HG03097 (cell line): Measurements from ENCODE around the gene RASAL1.
"Not testable (repeated sequence)": the region's sequence is repeated elsewhere in the genome, so short reads cannot be mapped to it uniquely, and the experiment has no call there.

Experiments
- ATAC-seq: cut with Tn5 transposase; IDR thresholded peaks from one replicate; pipeline ENCODE4 v1.9.1; 2021; ENCODE audit not compliant: unreplicated experiment, low FRiP score

The RASAL1 gene

DNA sequence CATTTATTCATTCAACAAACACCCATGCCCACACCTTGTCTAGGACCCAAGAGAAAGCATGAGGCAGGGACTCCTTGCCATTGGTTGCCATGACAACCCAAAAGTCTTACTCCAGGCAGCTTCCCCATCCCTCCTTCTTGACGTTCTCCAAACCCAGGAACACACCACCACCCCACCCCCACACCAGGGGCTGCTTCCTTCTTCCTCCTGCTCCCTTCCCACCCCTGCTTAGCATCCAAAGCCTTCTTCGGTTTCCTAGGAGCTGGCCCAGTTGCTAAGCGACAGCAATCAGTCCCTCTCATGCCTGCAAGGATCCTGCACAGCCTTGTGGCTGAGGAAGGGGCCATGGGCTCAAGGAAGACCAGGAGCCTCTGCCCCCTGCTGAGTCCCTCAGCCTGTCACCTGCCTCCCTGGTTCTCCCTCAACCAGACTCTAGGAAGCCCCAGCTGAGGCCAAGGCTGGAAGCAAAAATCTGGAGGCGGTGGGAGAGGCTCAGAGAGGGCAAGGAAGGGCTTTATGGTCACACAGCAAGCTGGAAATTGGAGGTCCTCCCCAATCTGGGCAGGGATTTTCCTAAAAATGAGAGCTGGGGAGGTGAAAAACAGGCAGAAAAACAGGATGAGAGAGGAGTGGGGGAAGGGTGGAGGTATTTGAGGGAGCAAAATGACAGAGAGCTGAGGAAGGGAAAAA lies 15.4 kb downstream of the RASAL1 start:
- no peak for ATAC-seq

DNA sequence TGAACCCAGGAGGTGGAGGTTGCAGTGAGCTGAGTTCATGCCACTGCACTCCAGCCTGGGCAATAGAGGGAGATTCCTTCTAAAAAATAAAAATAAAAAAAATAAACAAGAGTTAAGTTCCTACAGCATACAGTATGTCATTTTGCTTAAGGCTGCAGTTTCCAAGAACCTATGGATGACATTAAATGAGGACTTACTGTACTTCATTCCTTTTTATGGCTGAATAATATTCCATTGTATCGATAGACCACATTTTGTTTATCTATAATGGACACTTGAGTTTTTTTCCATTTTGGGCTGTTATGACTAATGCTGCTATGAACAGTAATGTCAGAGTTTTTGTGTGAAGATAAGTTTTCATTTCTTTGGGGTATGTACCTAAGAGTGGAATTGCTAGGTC lies 17.4 kb downstream of the RASAL1 start:
- ATAC-seq, result no peak

DNA sequence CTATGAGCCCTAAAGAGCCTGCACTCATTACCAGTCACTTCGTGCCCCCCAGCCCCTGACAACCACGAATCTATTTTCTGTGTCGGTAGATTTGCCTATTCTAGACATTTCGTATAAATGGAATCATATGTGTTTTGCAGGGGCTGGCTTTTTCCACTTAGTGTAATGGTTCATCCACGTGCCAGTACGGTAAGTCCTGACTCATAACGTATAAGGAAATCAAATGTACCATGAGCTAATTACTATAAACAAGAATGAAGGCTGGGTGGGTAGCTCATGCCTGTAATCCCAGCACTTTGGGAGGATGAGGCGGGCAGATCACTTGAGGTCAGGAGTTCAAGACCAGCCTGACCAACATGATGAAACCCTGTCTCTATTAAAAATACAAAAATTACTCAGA lies 17.9 kb downstream of the RASAL1 start:
- ATAC-seq, result not testable (repeated sequence)

DNA sequence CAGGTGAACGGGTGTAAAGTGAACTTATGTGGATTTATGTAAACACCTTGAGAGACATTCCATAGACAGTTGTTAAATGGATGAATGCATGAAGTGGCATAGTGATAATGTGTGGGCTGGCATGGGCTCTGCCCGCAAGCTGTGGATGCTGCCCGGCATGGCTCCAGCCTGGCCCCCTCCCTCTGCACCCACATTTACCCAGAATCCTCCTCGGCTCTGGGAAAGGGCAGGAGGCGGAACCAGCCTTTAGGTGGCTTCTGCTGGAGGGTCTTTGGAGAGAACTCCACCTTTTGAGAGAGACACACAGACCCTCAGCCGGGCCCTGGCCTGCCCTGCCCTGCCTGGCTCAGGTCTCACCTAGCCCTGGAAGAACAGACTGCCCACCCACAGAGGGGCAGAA lies 18.7 kb downstream of the RASAL1 start:
- ATAC-seq, result no peak

DNA sequence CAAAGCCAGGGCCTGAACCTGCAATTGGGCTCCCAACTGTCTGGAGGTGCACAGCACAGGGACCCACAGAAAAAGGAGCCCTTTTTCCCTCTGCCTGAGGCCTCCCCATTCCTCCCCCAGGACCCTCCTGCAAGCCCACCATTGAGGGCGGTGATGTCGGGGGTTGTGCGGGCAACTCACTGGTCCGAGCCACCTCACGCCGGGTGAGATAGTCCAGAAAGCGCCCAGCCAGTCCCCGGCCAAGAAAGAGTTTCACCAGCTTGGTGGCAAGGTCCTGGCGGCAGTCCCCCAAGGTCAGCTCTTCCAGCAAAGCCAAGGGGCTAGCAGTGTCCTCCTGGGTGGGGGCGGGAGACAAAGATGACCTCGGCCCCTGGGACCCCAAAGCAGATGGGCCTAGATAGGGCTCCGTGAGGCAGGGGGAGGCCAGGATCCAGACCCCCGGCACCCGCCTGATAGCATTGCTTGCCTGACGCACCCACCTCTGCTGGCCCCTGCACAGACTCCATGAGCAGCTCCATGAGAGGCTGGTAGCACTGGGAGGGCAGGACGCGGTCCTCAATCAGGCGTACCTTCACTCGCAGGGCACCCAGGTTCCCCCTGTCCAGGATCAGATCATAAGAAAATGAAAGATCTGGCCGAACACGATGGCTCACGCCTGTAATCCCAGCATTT lies 20.0 kb downstream of the RASAL1 start:
- no peak for ATAC-seq

DNA sequence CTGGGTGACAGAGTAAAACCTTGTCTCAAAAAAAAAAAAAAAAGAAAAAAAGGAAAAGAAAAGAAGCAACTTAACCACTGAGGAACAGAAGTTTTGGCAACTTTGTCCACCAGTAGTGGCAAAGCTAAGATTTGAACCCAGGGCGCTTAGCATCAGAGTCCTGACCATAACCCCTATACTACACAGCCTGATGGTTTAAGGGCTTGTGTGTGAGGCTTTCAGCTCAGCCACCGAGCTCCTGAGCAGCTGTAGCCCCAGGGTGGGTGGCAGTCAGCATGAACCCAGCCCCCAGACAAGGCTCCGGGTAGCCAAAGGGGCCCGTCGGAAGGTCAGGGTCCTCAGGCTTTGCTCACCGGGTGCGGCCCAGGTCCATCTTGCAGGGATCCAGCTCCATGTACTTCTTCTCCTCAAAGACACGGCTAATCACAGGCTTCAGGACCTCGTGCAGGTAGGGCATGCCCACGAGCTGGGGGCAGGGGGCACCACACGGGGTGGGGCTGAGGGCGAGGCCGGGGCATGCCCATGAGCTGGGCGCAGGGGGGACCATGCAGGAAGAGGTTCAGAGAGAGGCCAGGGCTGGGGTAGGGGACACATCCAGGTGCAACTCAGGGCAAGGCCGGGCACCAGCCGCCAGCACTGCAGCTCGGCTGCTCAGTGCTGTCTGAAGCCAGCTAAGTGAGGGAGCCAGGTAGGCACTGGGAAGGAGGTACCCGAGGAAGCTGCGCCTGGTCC lies 20.9 kb downstream of the RASAL1 start:
- no peak for ATAC-seq

DNA sequence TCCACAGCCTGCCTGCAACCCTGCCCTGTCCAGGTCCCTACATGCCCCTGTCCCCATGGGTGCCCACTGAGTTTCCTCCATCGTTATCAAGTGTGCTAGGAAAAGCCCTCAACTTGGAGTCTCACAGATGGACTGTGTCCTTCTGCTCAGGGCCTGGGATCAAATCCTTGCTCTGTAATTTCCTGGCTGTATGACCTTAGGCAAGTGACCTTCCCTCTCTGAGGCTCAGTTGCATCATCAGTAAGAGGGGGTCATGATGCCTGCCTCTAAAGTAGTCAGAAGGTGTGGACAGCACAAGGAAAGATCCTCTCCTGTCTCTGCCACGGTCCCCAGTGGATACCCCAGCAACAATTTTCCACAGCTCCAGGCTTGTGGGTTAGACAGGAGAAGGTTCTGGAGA lies 22.2 kb downstream of the RASAL1 start:
- no peak for ATAC-seq

DNA sequence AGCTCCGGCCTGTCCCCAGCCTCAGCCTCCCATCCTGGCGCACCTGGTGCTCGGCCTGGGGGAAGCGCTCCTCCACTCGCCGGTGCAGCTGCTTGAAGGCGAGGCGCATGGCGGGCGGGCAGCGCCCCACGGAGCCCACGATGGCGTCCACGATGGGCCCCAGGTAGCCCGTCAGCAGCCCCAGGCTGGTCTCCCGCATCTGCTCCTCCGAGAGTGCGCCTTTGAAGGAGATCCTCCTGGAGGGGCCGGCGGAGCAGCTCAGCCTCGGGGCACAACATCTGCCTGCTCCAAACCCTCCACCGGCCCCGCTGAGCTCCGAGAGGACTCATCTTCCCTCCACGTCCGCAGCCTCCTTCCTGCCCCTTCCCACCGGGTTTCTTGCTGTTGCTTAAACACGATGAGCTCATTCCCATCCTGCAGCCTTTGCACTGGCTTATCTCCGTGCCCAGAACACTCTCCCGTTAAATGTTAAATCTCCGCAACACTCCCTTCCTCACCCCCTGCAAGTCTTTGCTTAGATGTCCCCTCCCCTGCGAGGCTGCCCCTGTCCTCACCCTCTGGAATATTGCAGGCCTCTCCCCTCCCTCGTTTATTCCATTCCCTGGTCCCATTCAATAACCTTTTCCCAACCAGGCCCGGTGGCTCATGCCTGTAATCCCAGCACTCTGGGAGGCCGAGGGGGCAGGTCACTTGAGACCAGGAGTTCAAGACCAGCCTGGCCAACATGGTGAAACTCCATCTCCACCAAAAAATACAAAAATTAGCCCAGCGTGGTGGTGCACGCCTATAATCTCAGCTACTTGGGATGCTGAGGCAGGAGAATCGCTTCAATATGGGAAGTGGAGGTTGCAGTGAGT lies 23.3 kb downstream of the RASAL1 start:
- ATAC-seq, result no peak

DNA sequence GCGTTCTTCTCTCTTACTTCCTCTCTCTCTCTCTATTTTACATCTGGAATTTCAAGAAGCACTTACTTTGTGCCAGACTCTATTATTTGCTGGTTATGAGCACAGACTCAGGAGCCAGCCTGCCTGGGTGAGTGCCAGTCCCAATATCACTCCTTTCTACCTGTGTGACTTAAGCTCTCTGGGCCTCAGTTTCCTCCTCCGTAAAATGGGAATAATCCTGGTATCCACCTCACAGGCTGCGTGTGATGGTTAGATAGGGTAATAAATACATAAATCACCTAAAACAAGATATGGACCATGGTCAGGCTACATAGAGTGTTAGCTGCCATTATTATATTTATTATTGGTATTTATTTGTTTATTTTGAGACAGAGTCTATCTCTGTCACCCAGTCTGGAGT lies 24.3 kb downstream of the RASAL1 start:
- ATAC-seq, result no peak

DNA sequence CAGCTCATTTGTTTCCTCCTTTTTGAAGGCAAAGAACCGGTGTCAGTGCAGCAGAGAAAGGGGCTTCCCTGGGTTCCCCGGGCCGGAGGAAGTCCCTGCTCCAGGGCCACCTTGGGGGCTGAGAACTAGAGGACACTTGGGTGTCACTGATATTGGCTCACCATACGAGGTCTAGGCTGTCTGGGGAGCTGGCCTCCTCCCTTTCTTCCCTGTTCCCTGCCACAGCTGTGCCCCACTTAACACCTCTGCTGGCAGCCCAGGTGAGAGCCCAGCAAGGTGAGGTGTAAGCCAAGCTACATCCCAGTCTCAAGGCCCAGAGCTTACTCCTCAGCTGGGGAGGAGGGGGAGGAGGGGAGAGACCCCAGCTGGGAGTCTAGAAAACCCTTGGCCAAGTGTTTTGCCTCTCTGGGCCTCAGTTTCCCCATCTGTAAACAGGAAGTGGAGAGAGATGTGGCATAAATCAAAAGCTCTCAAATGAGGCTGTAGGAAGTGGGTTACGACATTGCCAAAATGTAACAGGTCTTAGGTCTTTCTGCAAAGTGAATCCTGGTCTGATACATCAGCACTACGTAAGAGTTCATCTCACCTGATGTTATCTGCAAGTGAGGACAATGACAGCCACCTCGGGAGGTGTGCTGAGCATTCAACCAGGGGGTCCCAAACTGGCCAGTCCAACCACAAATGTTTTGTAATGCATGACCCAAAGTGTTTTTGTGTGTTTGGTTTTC lies 25.5 kb downstream of the RASAL1 start:
- ATAC-seq, result no peak

DNA sequence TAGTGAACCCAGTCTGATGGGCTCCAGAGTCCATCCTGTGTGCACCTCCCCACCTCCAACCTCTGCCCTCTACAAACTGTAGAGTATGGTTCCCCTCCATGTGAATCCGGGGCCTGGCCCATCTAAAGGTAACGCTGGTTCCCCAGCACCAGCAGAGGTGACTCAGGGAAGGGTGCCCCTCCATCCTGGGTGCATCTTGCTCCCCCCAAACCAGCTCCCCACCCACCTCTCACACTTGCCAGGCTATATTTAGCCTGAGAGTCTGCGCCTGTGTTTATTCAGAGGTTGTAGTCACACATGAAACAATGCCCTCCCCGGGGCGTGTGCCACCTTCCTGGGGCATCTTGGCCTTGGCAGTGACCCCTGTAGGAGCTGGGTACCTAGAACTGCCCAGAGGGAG lies 26.2 kb downstream of the RASAL1 start:
- ATAC-seq, result no peak

DNA sequence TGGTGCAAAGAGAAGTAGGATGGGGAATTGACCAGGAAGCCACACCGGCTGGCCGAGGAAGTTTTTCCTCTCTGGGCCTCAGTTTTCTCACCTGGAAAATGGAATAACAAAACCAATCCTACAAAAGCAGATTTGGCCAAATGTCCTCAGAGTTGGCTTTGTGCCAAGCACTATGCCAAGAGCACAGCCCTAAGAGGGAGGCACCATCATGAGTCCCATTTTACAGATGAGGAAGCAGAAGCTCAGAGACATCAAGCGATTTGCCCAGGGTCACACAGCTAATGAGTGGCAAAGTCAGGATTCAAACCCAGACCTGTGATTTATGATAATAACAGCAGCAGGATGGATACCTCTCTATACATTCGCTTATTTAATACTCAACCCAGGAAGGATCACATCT lies 27.3 kb downstream of the RASAL1 start:
- ATAC-seq, result no peak

DNA sequence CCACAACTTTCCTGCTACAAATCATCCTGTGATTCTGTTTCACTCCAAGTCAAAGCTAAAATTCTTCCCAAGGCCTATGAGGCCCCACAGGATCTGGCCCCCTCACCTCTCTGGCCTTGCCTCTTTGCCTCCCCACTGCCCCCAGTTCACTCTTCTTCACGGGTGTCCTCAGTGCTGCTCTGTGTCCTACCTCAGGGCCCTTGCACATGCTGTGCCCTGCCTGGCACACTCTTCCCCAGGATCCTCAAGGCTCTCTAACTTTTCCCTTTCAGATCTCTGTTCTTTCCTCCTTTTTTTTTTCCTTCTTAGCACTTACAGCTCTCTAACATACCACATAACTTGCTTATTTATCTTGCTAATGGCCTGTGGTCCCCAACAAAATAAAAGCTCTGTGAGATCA lies 29.2 kb downstream of the RASAL1 start:
- no peak for ATAC-seq

DNA sequence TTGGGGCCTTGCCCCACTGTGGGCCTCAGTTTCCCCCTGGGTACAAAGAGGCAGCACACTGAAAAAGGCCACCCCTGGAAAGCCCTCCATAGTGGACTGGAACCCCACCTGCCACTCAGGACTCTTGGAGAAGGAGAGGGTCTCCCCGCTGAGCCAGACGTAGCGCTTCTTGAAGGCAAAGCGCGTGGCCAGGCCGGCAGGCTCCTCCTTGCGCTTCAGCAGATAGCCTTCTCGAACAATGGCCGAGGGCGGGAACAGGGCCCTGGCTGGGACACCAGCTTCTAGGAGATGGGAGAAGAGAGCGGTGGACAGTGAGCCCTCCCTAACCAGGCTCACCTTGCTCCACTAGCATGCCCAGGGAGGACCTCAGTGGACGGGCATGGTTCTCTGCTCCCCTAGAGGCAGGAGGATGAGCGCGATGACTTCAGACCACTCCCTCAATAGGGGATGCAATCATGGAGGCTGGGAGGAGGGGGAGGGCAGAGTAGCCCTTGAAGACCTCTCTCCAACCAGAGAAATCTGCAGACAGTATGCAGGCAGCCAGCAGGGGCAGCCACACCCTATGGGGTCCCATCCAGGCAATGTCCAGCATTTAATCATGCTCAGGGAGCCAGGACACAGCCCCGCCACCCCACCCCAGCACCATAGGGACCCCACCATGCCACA lies 29.8 kb downstream of the RASAL1 start:
- ATAC-seq, result no peak

DNA sequence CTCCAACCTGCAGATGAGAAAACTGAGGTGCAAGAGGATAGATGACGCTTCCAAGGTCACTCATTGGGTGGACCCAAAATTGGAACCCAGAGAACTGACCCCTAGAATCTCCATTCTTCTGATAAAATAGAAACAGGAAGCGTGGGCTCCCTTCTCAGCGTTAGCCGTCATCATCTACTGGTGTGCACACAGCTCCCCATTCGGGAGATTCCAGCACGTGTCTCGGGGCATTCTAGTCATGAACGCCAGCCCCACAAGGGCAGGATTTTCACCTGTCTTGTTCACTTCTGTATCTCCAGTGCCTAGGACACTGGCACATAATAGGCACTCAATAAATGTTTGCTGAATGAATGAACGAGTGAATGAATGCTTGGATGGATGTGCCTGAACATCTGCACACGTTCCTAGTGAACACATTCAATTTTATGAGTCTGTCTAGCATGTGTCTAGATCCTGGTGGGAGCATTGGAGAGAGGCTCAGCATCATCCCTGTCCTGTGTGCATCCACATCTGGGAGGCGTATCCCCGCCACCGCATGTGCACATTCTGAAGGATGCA lies 30.5 kb downstream of the RASAL1 start:
- ATAC-seq, result no peak

DNA sequence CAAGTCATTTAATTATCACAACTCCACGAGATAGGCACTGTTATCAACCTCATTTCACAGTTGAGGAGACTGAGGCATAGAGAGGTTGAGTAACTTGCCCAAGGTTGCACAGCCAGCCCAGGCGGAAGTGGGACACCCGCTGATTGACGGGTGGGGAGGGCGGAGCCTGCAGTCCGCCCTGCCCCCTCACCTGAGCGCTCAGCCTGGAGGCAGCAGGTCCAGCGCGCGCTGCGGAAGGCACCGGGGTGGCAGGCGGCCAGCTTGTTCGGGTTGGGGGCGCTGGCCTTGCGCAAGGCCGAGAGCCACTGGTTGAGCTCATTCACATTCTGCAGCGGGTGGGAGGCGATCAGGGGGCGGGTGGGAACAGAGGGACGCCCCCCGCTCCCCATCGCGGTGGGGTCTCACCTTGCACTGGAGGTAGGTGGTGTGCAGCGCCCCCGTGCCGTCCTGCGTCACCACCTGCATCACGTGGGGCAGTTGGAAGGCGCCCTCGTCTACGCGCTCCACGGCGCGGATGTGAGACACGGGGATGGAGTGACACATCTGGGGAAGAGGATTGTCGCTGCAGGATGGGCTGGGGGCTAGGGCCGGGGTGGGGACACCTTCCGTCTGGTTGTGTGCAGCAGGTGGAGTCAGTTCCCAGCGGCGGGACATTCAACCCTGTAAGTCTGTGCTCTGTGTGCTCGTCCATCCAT lies 31.7 kb downstream of the RASAL1 start:
- ATAC-seq, result no peak

DNA sequence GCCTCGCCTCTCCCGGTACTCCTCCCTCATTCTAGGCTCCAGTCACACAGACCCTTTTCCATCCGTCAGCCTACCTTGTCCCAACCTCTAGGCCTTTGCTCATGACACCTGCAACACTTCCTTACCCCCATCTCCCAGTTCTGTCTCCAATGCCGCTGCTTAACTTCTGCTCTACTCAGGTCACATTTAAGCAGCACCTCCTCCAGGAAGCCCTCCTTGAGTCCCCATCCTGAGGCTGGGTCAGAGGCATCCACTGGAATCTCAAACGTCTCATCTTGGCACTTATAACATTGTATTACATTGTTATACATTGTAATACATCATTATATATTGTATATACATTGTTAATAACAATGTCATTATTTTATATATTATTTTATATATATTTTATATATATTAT lies 32.8 kb downstream of the RASAL1 start:
- no peak for ATAC-seq

DNA sequence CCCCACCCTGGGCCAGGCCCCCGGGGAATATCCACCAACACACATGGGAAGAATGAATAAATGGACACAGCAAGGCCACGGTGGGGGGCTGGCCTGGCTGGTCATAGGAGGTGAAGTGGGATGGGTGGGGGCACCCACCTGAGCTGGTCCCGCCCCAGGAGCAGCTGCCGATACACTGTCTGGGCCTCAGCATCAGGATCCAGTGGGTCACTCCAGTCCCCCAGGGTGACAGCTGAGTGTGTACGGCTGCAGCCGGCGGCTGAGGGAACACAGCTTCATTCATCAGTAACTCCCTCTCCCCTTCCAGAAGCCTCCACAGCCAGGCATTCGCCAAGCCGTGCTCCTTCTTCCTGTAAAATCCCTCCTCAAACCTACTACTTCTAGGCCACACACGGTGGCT lies 33.8 kb downstream of the RASAL1 start:
- no peak for ATAC-seq

DNA sequence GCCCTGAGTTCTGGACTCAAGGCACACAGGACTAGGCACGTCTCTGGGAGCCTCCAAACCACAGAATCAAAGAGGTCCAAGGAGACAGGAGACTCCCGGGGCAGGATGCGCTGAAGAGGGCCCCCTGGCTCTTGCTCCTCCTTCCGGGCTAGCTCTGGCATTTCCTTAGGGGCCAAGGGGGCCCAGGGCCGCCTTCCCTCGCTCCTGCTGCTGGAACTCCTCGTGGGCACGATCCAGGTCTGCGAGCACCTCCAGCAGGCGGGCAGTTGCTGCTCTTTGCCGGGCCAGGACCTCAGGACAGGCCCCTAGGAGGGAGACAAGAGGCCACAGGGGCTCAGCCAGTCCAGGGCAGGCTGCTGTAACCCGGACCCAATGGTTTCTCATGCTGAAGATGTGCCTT lies 35.8 kb downstream of the RASAL1 start:
- ATAC-seq, result no peak
